Activated CD8-positive, alpha-beta memory T cell treated with anti-CD3 and anti-CD28 coated beads, Interleukin-2, amount 50 U/mL, for 1 hour (primary cell): ENCODE measurements around the gene GCC2.
"Not testable (repeated sequence)": the region's sequence is repeated elsewhere in the genome, so short reads cannot be mapped to it uniquely, and the experiment has no call there.

ENCODE experiments used
- DNase-seq: peaks from one replicate; pipeline ENCODE4 v3.0.0-alpha.2; 2020; ENCODE audit errors: extremely low read depth

Gene GCC2

GRCh38 chr2:108524688-108525087, 75.7 kb downstream of the GCC2 start:
- not testable (repeated sequence) for DNase-seq

GRCh38 chr2:108525258-108525657, 76.3 kb downstream of the GCC2 start:
- DNase-seq = not testable (repeated sequence)

- DNase-seq = no peak
These were observed 82.7 kb downstream of the GCC2 start for GRCh38 chr2:108531674-108532055.

GRCh38 chr2:108533832-108534583, 85.0 kb downstream of the GCC2 start, which contains the start of gene LIMS1:
Gene LIMS1 (plus strand): TSS chr2:108534470. CDS start chr2:108534563, 93 bp downstream.
- peak; percentile 58 for DNase-seq

GRCh38 chr2:108534584-108535356, 85.8 kb downstream of the GCC2 start:
- no peak for DNase-seq

- no peak for DNase-seq
These were observed 86.3 kb downstream of the GCC2 start for GRCh38 chr2:108535357-108535631.

GRCh38 chr2:108536133-108536780, 87.3 kb downstream of the GCC2 start:
- DNase-seq = no peak

- no peak for DNase-seq
These were observed 87.9 kb downstream of the GCC2 start for GRCh38 chr2:108536911-108537310.

GRCh38 chr2:108538000-108538625, 89.1 kb downstream of the GCC2 start:
- no peak for DNase-seq

GRCh38 chr2:108541451-108541850, 92.4 kb downstream of the GCC2 start:
- DNase-seq = no peak

- DNase-seq = no peak
These were observed 93.1 kb downstream of the GCC2 start for GRCh38 chr2:108542071-108542470.

GRCh38 chr2:108547606-108548005, 98.6 kb downstream of the GCC2 start:
- no peak for DNase-seq

- no peak for DNase-seq
These were observed 99.4 kb downstream of the GCC2 start for GRCh38 chr2:108548208-108549003.

GRCh38 chr2:108552566-108552965, 103.6 kb downstream of the GCC2 start:
- no peak for DNase-seq

- no peak for DNase-seq
These were observed 104.4 kb downstream of the GCC2 start for GRCh38 chr2:108553209-108553919.

GRCh38 chr2:108554528-108554927, 105.5 kb downstream of the GCC2 start:
- no peak for DNase-seq

GRCh38 chr2:108555572-108555971, 106.6 kb downstream of the GCC2 start:
- DNase-seq = no peak

GRCh38 chr2:108556581-108556980, 107.6 kb downstream of the GCC2 start:
- not testable (repeated sequence) for DNase-seq
